ENCODE measurements around the gene FUT9.

Gene FUT9

GRCh38 chr6:96142142-96142541 lies 126.4 kb downstream of the FUT9 start:
- no peaks in the 10 kb centered on the region for H3K27me3 Mint-ChIP-seq (ENCODE audit: low read depth)
- no peaks in the 10 kb centered on the region for H3K9me3 Mint-ChIP-seq
- peak overlapping the region; percentile 9 to 30 (median 23) for H3K27ac Mint-ChIP-seq
- H3K4me3 Mint-ChIP-seq: no peak overlapping the region
- no peaks in the 10 kb centered on the region for H3K4me1 Mint-ChIP-seq
- TF ChIP-seq CTCF (IDR thresholded peaks at IDR 0.05; ENCODE audit: unreplicated experiment in 3 of 3): no peak
- H3K36me3 Mint-ChIP-seq (ENCODE audit: low read depth): peaks cover 4% of the 10 kb centered on the region

DNA sequence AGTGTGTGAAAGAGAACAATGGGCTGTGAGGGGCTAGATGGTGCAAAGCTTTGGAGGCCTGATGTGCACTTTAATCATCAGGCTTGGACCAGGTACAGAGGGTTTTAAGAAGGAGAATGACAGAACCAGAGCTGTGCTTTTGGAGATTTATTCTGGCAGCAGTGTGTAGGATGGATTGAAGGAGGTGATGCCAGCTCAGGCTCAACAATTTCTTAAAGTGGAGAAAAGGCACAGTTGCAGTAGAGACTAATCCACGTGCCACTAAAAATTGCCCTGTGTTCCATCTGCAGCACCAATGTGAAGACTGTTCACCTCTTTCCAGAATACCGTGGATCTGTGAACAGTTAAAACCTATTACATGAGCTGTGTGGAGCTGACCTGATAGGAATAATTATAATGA lies 134.7 kb downstream of the FUT9 start:
- H3K4me1 Mint-ChIP-seq: no peaks in the 10 kb centered on the region
- no peaks in the 10 kb centered on the region for H3K9me3 Mint-ChIP-seq
- no peaks in the 10 kb centered on the region for H3K27me3 Mint-ChIP-seq (ENCODE audit: low read depth)
- no peak overlapping the region for H3K27ac Mint-ChIP-seq
- H3K36me3 Mint-ChIP-seq (ENCODE audit: low read depth): no peaks in the 10 kb centered on the region
- no peak for TF ChIP-seq CTCF (IDR thresholded peaks at IDR 0.05; ENCODE audit: unreplicated experiment in 3 of 3)
- H3K4me3 Mint-ChIP-seq: no peak overlapping the region

- no peak for TF ChIP-seq CTCF (IDR thresholded peaks at IDR 0.05; ENCODE audit: unreplicated experiment in 3 of 3)
- Mint-ChIP-seq H3K4me1 (no peaks in the 10 kb centered on the region), H3K36me3 (ENCODE audit: low read depth) (no peaks in the 10 kb centered on the region), H3K27me3 (ENCODE audit: low read depth) (no peaks in the 10 kb centered on the region), H3K9me3 (no peaks in the 10 kb centered on the region), H3K4me3 (no peak overlapping the region), H3K27ac (no peak overlapping the region)
Observed at GRCh38 chr6:96151707-96152106, 135.9 kb downstream of the FUT9 start.

- H3K27me3 Mint-ChIP-seq (ENCODE audit: low read depth): no peaks in the 10 kb centered on the region
- no peaks in the 10 kb centered on the region for H3K36me3 Mint-ChIP-seq (ENCODE audit: low read depth)
- no peaks in the 10 kb centered on the region for H3K4me1 Mint-ChIP-seq
- H3K9me3 Mint-ChIP-seq: no peaks in the 10 kb centered on the region
- no peak overlapping the region for H3K4me3 Mint-ChIP-seq
- no peak overlapping the region for H3K27ac Mint-ChIP-seq
- no peak for TF ChIP-seq CTCF (IDR thresholded peaks at IDR 0.05; ENCODE audit: unreplicated experiment in 3 of 3)
Observed at GRCh38 chr6:96152114-96152708, 136.4 kb downstream of the FUT9 start.

DNA sequence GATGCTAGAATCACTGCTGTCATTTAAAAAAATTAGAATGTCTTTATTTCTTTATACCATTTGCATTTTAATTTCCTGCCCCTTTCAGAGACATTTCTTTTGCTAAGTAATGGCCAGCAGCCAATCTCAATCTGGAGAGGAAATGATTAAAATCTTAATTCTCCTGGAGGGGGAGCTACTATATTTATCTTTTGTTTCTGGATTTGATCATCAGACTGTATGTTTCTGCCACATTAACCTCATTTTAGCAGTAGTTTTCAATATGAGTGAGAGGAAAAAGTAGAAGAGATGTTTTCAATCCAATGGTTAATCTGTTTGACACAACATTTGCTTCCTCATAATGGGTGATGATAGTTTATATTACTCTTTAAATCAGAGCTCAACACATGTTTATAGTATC lies 138.0 kb downstream of the FUT9 start:
- no peak overlapping the region for H3K27ac Mint-ChIP-seq
- no peak for TF ChIP-seq CTCF (IDR thresholded peaks at IDR 0.05; ENCODE audit: unreplicated experiment in 3 of 3)
- no peaks in the 10 kb centered on the region for H3K4me1 Mint-ChIP-seq
- no peaks in the 10 kb centered on the region for H3K36me3 Mint-ChIP-seq (ENCODE audit: low read depth)
- H3K27me3 Mint-ChIP-seq (ENCODE audit: low read depth): no peaks in the 10 kb centered on the region
- H3K9me3 Mint-ChIP-seq: no peaks in the 10 kb centered on the region
- H3K4me3 Mint-ChIP-seq: no peak overlapping the region

- H3K27ac Mint-ChIP-seq: no peak overlapping the region
- H3K27me3 Mint-ChIP-seq (ENCODE audit: low read depth): no peaks in the 10 kb centered on the region
- H3K9me3 Mint-ChIP-seq: no peaks in the 10 kb centered on the region
- TF ChIP-seq CTCF (IDR thresholded peaks at IDR 0.05; ENCODE audit: unreplicated experiment in 3 of 3): no peak
- H3K4me1 Mint-ChIP-seq: no peaks in the 10 kb centered on the region
- no peaks in the 10 kb centered on the region for H3K36me3 Mint-ChIP-seq (ENCODE audit: low read depth)
- H3K4me3 Mint-ChIP-seq: no peak overlapping the region
Observed at GRCh38 chr6:96156425-96156824, 140.7 kb downstream of the FUT9 start.

All from nephron (organoid).